GM03348 (cell line): Measurements from ENCODE around the gene TCF4.
A peak's percentile ranks its signal among the peaks of the same experiment; 100 is the strongest.

Source experiments
- DNase-seq: peaks from one replicate; pipeline ENCODE4 v3.0.0; 2012; ENCODE audit warnings: low spot score

Gene TCF4

GRCh38 chr18:55289775-55290174 lies 298.2 kb downstream of the TCF4 start:
- DNase-seq: no peak

DNA sequence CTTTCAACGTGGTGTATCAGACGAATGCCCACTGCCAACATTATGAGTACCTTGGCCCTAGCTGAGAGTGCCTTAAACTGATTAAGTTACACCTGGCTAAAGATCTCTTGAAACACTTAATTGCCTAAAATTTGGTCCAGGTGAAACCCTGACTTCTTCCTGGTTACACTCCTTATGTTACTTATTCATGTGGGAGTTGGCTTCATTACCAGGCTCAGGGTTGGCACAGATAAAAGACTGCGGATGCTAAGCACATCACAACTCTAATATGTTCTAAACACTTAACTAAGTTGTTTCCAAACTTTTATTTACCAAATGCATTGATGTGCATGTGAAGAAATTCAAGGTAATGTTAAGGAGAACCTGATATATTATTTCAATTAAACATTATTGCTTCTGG lies 298.9 kb downstream of the TCF4 start:
- no peak for DNase-seq

DNA sequence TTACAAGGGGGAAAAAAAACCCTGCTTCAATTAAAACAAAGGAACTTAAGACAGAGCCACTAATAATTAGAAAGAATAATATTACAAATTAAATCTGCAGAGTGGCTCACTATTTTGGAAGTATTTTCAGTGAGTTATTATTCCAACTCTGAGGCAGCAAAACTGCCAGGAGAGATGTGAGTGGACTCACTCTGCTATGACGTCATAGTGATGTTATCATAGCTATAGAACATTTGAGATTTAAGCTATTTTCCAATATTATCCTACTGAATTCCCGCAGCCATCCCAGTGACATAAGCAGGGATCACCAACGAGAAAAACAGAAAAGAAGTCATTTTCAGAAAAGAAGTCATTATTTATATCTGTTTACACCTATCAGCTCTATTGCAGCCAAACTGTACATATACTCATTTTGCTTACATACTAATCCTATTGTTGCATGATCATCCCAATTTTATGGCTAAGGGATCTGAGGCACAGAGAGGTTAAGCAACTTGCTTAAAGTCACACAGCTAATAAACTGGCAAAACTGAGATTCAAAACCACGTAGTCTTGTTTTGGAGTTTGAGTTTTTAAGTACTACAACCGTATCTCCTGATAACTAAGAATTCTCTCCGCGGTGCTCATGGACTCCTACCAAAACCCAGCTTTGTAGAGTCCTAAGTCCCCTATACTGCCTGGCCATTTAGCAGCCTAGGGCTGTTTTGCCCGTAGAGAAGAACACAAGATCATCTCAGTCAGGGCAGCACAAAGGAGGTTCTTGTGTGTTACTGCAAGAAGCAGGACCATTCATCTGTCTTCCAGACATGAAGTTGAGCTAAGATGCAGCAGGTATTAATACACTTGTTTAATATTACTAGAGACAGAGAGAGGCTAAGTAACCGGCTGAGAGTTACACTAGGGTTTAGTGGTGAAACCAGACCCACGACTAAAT lies 299.8 kb downstream of the TCF4 start:
- no peak for DNase-seq

GRCh38 chr18:55287149-55287806 lies 300.7 kb downstream of the TCF4 start:
- DNase-seq: no peak

- no peak for DNase-seq
Observed at GRCh38 chr18:55286257-55286825, 301.7 kb downstream of the TCF4 start.

- DNase-seq: no peak
Observed at GRCh38 chr18:55284614-55285013, 303.4 kb downstream of the TCF4 start.

- no peak for DNase-seq
Observed at GRCh38 chr18:55283309-55283708, 304.7 kb downstream of the TCF4 start.

DNA sequence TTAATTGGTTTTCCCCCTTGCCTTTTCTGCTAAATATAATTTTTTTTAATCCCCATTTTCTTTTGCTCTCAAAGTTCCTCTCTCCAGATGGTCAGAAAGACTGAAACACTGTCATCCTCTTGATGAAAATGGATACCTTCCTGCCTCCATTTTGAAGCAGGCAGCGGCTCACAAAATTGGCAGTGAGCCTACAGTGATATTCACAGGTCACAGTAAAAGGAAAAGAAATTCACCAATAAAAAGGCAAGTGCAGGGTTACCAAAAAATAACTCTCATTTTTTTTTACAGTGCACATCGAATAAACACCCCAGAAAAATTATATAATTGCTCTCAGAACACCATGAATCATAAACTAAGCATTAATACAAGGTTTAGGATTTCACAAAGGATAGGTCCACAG lies 307.5 kb downstream of the TCF4 start:
- DNase-seq: no peak

DNA sequence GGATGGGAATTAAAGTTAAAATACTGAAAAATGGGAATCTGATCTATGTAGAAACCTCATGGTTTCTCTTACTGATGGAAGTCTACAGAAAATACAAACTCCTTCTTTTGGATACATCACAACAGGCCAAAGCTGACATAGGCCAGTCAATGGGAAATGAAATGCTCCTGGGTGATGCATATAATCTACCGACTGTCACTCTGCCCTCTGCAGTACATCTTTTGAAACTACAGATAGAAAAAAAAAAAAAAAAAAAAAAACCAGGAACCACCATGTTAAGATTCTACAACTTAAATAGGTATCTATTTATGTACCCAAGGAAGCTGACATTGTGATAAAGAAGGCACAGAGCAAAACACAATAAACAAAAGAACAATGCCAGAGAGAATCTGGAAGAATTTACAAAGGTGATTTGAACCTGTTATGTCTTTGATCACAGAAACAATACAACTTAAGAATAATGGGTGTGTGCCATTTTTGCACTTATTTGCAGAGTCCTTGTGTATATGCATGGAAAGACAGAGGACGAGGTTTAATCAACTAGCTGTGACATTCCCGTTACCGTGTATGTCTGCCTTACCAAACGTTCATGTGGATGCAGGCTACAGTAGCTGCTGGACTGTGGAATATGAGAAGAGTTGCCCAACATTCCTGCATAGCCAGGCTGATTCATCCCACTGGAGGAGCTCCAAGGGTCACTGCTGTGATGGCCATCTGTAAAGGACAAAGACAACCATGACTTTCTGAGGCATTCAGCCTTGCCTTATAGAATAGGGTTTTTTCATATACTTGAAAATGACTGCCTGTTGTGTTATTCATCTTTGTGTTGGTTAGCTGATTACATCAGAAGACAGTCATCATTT lies 312.7 kb downstream of the TCF4 start:
- DNase-seq: peak; percentile 56

DNA sequence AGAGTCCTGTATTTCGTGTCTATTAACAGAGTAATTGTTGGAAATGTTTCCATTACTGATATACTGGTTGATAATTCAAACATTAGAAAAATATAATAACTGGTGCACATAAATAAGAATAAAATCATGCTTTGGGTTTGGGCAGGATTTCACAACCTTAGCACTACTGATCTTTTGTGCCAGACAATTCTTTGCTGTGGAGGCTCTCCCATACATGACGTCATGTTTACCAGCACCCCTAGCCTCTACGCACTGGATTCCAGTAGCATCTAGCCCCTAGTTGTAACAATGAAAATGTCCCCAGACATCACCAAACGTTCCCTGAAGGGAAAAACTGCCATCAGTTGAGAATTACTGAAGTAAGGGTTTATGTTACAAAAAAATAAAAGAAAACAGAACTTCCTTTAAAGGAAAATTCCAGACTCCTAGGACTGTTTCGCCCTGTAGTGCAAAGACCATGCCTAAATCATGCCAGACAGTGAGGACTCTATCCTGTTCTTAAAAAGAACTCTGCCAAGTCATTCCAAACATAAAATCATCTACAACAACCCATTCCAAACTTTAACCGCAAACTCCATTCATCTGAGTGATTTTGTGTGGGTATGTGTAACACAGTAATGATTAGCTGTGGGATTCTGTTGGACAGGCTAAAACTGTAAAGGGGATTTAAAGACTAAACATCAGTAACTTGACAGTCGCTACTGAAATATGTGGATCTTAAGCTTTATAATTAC lies 315.3 kb downstream of the TCF4 start:
- peak; percentile 58 for DNase-seq

DNA sequence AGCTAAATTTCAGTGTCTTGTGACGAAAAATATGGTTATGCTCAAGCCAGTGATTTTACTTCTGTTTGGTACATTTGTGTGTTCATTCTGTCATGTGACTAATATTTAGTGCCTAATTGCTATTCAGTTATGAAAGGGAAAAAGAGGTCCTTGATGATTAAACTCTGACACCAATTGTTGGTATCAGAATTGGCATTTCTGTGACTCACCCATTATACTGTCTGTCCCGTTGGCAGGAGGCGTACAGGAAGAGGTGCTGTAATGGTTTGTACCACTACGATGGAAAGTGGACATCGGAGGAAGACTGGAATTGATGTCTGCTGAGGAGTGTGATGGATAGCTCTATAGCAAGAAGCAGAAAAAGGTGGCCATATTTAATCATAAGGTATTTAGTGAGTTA lies 318.4 kb downstream of the TCF4 start:
- no peak for DNase-seq

GRCh38 chr18:55268628-55269275 lies 319.2 kb downstream of the TCF4 start:
- DNase-seq: no peak

DNA sequence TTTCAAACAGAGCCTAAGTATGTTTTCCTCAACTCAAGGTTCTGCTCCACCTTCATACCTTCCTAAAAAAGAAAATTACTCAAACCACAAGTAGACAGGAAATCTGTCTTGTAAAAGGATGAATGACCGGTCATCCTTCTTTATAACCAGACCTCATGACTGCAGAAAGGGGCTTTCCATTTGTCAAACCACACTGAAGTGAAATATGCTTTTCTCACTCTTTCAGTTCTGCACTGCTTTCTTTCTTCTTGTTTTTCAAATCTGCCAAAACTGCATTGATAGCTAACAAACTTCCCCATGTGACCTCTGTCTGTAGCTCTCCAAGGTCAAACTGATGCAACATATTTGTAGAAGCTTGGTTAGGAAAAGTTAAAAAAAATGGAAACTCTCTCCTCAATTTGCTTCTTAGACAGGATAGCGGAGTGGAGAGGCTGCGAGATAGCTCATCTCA lies 319.8 kb downstream of the TCF4 start:
- DNase-seq: no peak

DNA sequence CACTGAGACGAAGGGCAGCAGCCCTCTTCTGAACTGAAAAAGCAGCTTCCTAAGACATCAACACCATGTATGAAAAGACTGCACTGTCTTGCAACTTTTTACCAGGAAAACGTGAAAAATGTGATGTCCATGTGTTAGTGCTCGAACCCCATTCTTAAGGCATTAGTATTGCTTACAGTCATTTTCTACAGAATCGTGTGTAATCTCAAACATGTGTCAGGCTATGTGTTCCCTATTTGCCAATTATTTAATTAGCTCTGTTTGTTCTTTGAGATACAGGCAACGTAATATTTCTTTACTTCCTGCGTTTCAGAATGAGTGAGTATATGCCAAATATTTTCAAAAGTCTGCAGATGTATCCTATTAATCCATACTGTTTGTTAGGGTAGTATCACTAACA lies 321.0 kb downstream of the TCF4 start:
- peak; percentile 27 for DNase-seq

DNA sequence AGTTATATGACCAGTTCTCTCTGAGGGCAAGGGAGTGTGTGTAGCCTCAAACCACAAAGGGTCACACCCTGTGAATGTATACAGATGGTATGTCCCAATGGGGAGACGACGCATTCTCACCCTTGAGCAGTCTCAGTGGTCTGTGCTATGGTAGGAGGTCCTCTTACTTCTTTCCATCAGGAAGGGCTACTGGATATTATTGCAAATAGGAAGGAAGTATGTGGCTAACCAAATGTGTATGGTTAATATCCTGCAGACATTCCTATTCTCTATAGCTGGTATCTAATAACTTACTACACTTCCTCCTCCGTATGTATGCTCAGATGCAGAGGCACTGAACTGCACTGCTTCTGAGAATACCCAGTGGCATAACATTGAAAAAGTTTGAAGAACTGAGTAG lies 322.0 kb downstream of the TCF4 start:
- DNase-seq: no peak

DNA sequence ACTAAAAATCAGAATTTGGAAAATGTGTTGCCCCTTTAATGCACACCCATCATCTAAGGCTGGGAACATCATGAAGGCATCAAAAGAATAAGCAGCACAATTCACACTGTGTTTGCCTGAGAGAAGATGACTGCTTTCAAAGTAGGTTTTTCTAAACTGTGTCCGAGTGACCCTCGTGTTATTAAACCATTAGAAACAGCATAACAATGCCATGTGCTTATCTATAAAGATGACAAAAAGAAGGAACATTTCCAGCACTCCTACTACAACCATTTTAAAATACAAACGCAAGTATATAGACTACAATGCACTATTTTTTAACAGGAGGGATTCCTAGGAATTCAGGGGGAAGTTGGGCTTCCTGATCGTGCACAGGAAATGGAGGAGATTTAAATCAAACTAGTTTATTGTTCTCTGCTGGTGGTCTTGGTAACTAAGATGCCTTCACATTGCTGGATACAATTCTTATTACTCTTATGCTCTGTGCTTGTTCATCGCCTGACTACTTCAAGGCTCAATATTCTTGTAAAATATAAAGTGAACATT lies 322.8 kb downstream of the TCF4 start:
- DNase-seq: no peak

GRCh38 chr18:55264108-55264507 lies 323.9 kb downstream of the TCF4 start:
- no peak for DNase-seq

- DNase-seq: no peak
Observed at GRCh38 chr18:55262021-55262560, 325.9 kb downstream of the TCF4 start.

- DNase-seq: no peak
Observed at GRCh38 chr18:55261253-55261652, 326.7 kb downstream of the TCF4 start.

- DNase-seq: no peak
Observed at GRCh38 chr18:55258088-55258487, 329.9 kb downstream of the TCF4 start.
